Measurements from ENCODE around the gene GPATCH2L.

Gene GPATCH2L

DNA sequence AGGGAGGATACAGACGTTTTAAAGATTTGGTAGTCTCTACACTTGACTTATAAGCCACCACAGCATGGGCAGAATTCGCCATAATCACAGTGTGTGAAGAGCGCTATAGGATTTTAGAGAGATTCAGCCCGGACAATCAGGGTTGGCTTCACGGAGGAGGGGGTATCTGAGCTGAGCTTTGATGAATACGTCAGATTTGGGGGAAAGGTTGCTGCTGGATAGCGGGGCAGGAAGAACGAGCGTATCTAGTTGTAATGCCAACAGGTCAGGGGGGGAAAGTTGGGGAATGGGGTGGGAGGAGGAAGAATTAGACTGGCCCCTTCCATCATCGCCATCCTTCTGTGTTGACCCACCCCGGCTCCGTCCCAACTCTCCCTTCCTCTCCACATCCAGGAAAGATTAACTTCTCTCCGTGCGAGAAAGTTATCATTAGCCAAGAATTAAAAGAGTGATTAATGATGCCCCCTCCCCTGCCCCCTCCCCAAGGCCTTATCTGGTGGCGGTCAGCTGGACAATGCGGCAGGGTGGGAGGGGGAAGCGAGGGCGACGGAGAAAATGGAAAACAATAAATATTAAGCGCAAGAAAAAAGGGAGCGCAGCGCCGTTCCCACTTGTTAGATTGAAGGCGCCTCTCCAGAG lies 13.5 kb upstream of the GPATCH2L start:
- DNase-seq: no peak

DNA sequence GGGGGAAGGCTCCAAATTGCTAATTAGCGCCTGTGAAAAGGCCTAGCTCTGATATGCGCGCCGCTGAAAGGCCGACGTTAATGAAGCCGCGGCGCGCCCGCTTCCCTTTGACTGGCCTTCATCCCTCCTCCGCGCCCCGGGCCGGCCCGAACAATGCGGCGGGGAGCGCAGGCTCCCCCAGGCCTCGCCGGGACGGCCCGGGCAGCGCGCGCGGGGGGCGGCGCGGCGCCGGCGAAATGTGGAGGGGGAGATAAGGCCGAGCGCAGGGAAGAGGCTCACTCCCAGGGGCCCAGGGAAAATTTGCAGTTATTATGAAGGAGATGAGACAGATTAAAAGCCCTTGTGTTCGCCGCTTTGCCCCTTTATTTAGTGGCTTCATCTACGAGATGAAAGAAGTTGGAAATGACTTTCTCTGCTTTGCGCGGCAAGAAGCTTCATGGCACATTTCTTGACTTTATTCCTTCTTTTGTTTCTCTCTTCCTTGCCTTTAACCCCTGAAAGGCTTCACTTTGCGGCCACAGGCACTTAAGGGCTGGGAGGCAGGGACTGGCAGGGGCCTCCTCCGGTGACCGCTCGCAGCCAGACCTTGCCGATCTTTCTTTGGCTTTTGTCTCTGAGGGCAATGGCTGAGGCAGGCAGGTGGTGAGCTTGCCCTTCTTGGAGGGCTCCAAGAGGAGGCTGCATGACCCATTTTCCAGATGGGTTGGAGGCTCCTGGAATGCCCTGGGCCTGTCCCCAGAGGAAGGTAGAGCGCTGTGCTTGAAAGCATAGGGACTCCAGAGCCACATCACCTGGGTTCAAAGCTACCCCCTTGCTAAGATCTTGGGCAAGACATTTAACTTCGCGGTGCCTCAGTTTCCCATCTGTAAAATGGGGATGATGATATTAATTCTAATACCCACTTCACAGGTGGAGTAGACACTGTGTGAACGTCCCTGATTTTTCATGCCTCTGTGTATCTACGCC lies 12.7 kb upstream of the GPATCH2L start:
- no peak for DNase-seq

DNA sequence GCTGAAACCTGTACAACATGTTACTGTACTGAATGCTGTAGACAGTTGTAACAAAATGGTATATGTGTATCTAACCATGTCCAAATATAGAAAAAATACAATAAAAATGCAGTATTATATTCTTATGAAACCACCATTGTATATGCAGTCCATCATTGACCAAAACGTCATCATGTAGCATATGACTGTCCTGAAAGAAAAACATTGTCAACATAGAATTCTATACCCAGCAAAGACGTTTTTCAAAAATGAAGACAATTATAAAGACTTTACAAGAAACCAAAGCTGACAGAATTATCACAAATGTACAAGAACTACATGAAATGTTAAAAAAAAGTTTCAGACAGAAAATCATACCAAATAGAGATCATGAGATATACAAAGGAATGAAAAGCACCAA lies 8.1 kb upstream of the GPATCH2L start:
- no peak for DNase-seq

GRCh38 chr14:76146976-76147375 lies 4.7 kb upstream of the GPATCH2L start:
- DNase-seq: no peak

GRCh38 chr14:76149196-76149595 lies 2.5 kb upstream of the GPATCH2L start:
- no peak for DNase-seq

GRCh38 chr14:76152333-76152681 lies 585 bp downstream of the GPATCH2L start:
- peak; percentile 35 for DNase-seq

DNA sequence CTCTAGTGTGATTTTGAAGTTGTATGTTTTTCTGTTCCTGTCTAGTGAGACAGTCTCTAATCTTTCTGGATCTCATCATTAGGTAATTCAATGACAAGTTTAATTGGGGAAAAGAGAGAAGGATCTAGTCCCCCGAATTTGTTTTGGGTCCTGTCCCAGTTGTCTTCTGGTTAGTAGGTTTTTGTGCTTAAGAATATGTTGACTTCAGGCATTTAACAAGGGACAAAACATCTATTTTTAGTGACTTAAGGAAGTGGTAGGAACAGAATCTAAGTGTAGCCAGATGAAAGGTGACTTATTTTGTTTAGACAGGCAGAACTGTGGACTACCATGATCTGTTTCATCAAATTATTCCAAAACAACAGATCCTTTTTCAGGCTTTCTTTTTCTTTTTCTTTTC lies 2.2 kb downstream of the GPATCH2L start:
- peak; percentile 1 for DNase-seq

- no peak for DNase-seq
Observed at GRCh38 chr14:76154539-76155126, 2.9 kb downstream of the GPATCH2L start.

- DNase-seq: no peak
Observed at GRCh38 chr14:76163668-76164363, 12.1 kb downstream of the GPATCH2L start.

DNA sequence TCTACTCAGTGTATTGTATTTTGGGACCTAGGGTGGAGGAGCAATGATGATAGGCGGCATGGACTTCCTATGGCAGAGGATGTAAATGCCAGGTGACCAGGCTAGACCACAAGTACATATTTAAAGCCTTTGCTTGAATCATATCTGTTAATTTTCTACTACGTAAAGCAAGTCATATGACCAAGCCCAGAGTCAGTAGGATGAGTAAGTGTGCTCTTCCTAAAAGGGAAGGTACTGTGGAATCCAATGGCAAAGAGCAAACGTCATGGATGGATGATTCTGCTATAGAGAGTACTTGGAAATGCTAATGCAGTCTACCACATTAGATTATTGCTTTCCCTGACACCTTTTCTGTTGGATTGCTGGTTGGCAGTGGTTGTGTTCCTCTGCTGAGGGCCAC lies 16.8 kb downstream of the GPATCH2L start:
- DNase-seq: no peak

DNA sequence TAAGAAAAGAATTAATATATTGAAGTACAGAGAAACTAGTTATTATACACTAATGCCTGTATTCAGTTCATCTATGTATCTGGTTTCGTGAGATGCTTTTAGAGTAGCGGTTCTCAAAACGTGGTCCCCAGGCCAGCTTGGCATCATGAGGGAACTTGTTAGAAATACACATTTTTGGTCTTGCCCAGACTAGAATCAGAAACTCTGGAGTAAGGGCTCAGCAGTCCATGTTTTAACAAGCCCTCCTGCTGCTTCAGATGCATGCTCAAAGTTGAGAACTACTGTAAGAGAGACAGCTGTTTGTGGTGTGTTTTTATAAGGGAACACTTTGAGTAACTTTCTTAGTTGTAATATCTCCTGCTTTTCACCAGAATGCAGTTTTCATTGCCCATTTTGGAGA lies 18.1 kb downstream of the GPATCH2L start:
- no peak for DNase-seq

DNA sequence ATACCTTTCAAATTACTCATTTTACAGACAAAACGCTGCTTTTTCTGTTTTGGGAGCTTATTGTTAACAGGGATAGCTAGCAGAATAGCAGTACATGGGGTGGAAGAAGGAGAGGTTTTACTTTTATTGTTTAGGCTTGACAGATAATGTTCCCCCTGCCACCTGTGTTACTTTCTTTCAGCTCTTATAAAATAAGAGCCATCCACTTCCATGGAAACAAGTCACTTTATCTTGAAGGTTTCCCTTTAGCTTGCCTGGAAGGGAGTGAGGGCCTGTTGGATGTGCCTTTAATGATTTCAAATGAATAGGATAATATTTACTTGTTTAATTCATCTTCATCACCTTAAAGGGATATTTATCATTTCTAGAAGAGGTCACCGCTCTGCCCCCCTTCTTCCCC lies 23.3 kb downstream of the GPATCH2L start:
- no peak for DNase-seq

GRCh38 chr14:76175942-76176341 lies 24.2 kb downstream of the GPATCH2L start:
- DNase-seq: no peak

GRCh38 chr14:76181546-76181945 lies 29.8 kb downstream of the GPATCH2L start:
- DNase-seq: no peak

DNA sequence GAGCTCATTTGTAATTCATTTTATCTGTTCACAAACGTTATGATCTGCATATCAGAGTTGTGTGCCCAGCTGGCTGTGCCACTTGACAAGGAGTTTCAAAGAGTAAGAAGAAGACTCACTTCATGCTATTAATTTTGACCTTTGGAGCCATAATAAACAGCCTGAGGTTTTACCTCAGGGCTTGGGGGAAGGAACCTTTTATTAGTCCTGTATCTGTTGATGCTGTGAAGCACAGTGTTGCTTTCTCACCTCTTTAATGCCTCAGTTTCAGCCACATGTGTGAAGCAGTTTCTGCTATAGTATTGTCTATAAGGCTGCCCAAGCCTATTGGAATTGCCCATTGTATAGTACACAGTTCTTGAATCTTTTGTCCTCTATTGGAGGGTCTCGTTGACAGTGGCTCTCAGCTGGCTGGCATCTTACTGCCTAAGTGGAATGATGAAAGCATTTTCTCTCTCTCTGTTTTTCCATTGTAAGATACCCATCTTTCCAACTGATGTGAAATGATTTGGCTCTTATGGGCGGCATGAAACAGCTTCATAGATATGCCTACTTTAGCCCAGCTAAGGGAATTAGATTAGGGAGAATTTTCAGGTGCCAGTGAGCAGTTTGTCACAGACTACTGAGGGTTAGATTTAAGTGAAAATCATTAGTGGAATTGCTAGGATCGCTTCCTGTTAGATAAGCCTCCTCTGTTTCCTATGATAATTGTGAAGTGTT lies 34.7 kb downstream of the GPATCH2L start:
- DNase-seq: no peak

GRCh38 chr14:76191297-76191696 lies 39.6 kb downstream of the GPATCH2L start:
- no peak for DNase-seq

DNA sequence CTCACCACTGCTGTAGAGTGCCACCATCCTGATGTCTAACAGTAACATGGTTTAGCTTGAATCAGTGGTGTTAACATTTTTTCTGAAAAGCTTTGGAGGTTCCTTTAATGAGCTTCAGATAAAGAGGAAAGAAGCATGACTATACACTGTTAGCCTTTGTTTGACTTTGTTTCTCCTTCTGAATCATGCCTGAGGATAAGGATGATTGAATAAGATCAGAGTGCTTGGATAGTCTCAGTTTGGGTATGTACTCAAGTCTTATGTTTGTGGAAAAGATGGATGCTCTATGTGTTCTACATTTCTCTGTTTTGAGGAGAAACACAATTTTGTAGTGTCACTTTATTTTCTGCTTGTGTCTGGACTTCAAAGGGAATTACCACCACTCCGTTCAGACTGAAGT lies 42.0 kb downstream of the GPATCH2L start:
- DNase-seq: no peak

DNA sequence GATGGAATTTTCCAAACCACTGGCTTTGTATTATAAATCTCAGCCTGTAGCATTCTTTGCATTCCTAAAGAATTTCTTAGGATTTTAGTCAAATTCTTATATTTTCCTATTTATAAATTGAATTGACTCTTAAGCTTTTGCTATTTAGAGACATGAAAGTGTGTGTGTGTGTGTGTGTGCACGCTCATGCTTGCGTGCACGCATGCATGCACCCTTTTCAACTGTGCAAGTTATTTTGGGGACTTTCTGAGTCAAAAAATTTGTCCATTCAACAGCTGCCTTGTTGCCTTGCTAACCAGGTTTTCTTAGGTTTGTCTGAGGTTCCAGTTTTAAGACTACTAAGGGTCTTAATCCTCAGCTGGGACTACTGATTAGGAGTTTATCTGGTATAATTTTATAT lies 42.6 kb downstream of the GPATCH2L start:
- no peak for DNase-seq

- DNase-seq: no peak
Observed at GRCh38 chr14:76195003-76195402, 43.3 kb downstream of the GPATCH2L start.

- DNase-seq: no peak
Observed at GRCh38 chr14:76196980-76197695, 45.4 kb downstream of the GPATCH2L start.

- DNase-seq: no peak
Observed at GRCh38 chr14:76201162-76201561, 49.4 kb downstream of the GPATCH2L start.
